CD4-positive, alpha-beta T cell treated with Interleukin-17A for 4 hours (primary cell): ENCODE data around the gene RPH3AL.
"Not testable (repeated sequence)": the region's sequence is repeated elsewhere in the genome, so short reads cannot be mapped to it uniquely, and the experiment has no call there.

Experiments
- DNase-seq: peaks from one replicate; pipeline ENCODE4 v3.0.0-alpha.2; 2020; ENCODE audit warnings: mixed read lengths

Gene RPH3AL

GRCh38 chr17:234994-235830 is 117.4 kb downstream of the RPH3AL start:
- not testable (repeated sequence) for DNase-seq

- not testable (repeated sequence) for DNase-seq
Observed at GRCh38 chr17:234163-234993, 118.2 kb downstream of the RPH3AL start.

- DNase-seq, result no peak
Observed at GRCh38 chr17:233473-233941, 119.1 kb downstream of the RPH3AL start.

- DNase-seq, result no peak
Observed at GRCh38 chr17:231966-232807, 120.4 kb downstream of the RPH3AL start.

GRCh38 chr17:231191-231965 is 121.2 kb downstream of the RPH3AL start:
- DNase-seq, result no peak

GRCh38 chr17:230395-230770 is 122.2 kb downstream of the RPH3AL start:
- DNase-seq, result no peak

- DNase-seq, result no peak
Observed at GRCh38 chr17:229709-230394, 122.8 kb downstream of the RPH3AL start.

GRCh38 chr17:228951-229708 is 123.5 kb downstream of the RPH3AL start:
- no peak for DNase-seq

- DNase-seq, result no peak
Observed at GRCh38 chr17:227946-228615, 124.5 kb downstream of the RPH3AL start.

GRCh38 chr17:227078-227945 is 125.3 kb downstream of the RPH3AL start:
- DNase-seq, result no peak

- no peak for DNase-seq
Observed at GRCh38 chr17:226108-227077, 126.2 kb downstream of the RPH3AL start.

- no peak for DNase-seq
Observed at GRCh38 chr17:225551-225950, 127.1 kb downstream of the RPH3AL start.

GRCh38 chr17:224576-224975 is 128.0 kb downstream of the RPH3AL start:
- DNase-seq, result not testable (repeated sequence)

GRCh38 chr17:223723-224471 is 128.7 kb downstream of the RPH3AL start:
- DNase-seq, result no peak

- DNase-seq, result no peak
Observed at GRCh38 chr17:222172-222571, 130.4 kb downstream of the RPH3AL start.

- DNase-seq, result no peak
Observed at GRCh38 chr17:219696-220095, 132.9 kb downstream of the RPH3AL start.
